Loucy (cell line): ENCODE measurements around the gene TBCC.

Experiments used
- H2AFZ ChIP-seq: fragments of 200-600 bp; sonication (generic); 2 replicates; pipeline ENCODE4 v1.6.0; 2016; ENCODE audit warnings: antibody characterized with exemption, mild to moderate bottlenecking, low read length, moderate library complexity
- H3F3A ChIP-seq: fragments of 200-600 bp; 2 replicates; pipeline ENCODE4 v1.6.0; 2016; ENCODE audit warnings: antibody characterized with exemption, low read depth, mild to moderate bottlenecking
- H3K27me3 ChIP-seq: fragments of 200-600 bp; sonication (generic); 2 replicates; pipeline ENCODE4 v1.6.1; 2014; ENCODE audit warnings: low read length, mild to moderate bottlenecking; ENCODE audit not compliant: insufficient read depth, poor library complexity, severe bottlenecking
- H3K36me3 ChIP-seq: fragments of 200-600 bp; sonication (generic); 2 replicates; pipeline ENCODE4 v1.6.1; 2016; ENCODE audit warnings: low read length; ENCODE audit not compliant: insufficient read depth
- H3K4me1 ChIP-seq: fragments of 200-600 bp; sonication (generic); 2 replicates; pipeline ENCODE4 v1.5.1; 2014; ENCODE audit warnings: low read length, mild to moderate bottlenecking; ENCODE audit not compliant: insufficient read depth, poor library complexity, severe bottlenecking
- H3K4me2 ChIP-seq: fragments of 200-600 bp; sonication (generic); 2 replicates; pipeline ENCODE4 v1.6.0; 2014; ENCODE audit warnings: antibody characterized with exemption, low read length, low read depth, mild to moderate bottlenecking; ENCODE audit not compliant: poor library complexity, severe bottlenecking
- H3K4me3 ChIP-seq: fragments of 200-600 bp; sonication (generic); 2 replicates; pipeline ENCODE4 v1.5.1; 2014; ENCODE audit warnings: low read length, mild to moderate bottlenecking, mixed read lengths; ENCODE audit not compliant: poor library complexity, severe bottlenecking
- H3K79me2 ChIP-seq: fragments of 200-600 bp; sonication (generic); 2 replicates; pipeline ENCODE4 v1.6.1; 2014; ENCODE audit warnings: low read length; ENCODE audit not compliant: insufficient read depth
- H3K9ac ChIP-seq: fragments of 200-600 bp; sonication (generic); 2 replicates; pipeline ENCODE4 v1.6.0; 2014; ENCODE audit warnings: mild to moderate bottlenecking, low read depth, low read length, moderate library complexity; ENCODE audit not compliant: poor library complexity, severe bottlenecking
- H3K9me2 ChIP-seq: fragments of 200-600 bp; sonication (generic); replicated peaks from 2 replicates; pipeline ENCODE4 v1.6.1; 2016; ENCODE audit warnings: low read depth, low read length, mixed read lengths
- H3K9me3 ChIP-seq: fragments of 200-600 bp; sonication (generic); 2 replicates; pipeline ENCODE4 v1.6.1; 2014; ENCODE audit warnings: mild to moderate bottlenecking, antibody characterized with exemption, low read length, low read depth; ENCODE audit not compliant: insufficient read depth
- H4K20me1 ChIP-seq: fragments of 200-600 bp; sonication (generic); 2 replicates; pipeline ENCODE4 v1.6.0; 2014; ENCODE audit warnings: antibody characterized with exemption, low read length, mild to moderate bottlenecking; ENCODE audit not compliant: insufficient read depth, poor library complexity, severe bottlenecking
- EZH2phosphoT487 ChIP-seq: fragments of 200-600 bp; IDR thresholded peaks from 2 replicates; pipeline ENCODE4 v1.6.1; 2018; ENCODE audit warnings: antibody characterized with exemption, mild to moderate bottlenecking, moderate library complexity, borderline replicate concordance
- TF ChIP-seq, protein P1 (sequence below): fragments of 200-600 bp; sonication (generic); conservative IDR thresholded peaks from 2 replicates; pipeline ENCODE4 v1.5.1; 2014; ENCODE audit warnings: mild to moderate bottlenecking, antibody characterized with exemption, low read length

The TBCC gene

DNA sequence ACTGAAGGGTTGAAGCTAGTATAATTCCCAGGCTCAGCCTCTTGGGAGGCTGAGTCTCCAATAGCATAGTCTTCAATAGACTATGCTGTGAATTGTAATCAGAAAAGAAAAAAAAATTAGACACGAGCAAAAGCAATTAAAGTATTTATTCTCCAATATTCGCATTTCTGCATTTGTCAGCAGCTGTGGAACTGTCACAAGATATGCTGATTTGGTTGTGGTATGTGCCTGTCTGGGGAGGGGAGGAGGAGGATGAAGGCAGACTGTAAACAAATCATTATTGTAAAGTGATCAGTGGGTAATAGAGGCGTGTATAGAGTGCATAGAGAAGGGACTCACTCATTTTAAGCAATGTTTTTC, 25.8 kb upstream of the TBCC start:
- Histone ChIP-seq H3K4me1 (peaks cover 34% of the 10 kb centered on the region), H4K20me1 (no peaks in the 10 kb centered on the region), H3K79me2 (peaks cover 11% of the 10 kb centered on the region), H3K9me3 (no peaks in the 10 kb centered on the region), H2AFZ (no peak overlapping the region), H3K4me3 (peak overlapping the region; percentile 73), H3K9ac (peak overlapping the region; percentile 72), H3K4me2 (peak overlapping the region; percentile 96), H3K9me2 (no peaks in the 10 kb centered on the region), H3F3A (peaks cover 3% of the 10 kb centered on the region), H3K27me3 (no peaks in the 10 kb centered on the region), H3K36me3 (no peaks in the 10 kb centered on the region)
- TF ChIP-seq, protein P1, sequence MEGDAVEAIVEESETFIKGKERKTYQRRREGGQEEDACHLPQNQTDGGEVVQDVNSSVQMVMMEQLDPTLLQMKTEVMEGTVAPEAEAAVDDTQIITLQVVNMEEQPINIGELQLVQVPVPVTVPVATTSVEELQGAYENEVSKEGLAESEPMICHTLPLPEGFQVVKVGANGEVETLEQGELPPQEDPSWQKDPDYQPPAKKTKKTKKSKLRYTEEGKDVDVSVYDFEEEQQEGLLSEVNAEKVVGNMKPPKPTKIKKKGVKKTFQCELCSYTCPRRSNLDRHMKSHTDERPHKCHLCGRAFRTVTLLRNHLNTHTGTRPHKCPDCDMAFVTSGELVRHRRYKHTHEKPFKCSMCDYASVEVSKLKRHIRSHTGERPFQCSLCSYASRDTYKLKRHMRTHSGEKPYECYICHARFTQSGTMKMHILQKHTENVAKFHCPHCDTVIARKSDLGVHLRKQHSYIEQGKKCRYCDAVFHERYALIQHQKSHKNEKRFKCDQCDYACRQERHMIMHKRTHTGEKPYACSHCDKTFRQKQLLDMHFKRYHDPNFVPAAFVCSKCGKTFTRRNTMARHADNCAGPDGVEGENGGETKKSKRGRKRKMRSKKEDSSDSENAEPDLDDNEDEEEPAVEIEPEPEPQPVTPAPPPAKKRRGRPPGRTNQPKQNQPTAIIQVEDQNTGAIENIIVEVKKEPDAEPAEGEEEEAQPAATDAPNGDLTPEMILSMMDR = no peak
- no peak for TF ChIP-seq EZH2phosphoT487

DNA sequence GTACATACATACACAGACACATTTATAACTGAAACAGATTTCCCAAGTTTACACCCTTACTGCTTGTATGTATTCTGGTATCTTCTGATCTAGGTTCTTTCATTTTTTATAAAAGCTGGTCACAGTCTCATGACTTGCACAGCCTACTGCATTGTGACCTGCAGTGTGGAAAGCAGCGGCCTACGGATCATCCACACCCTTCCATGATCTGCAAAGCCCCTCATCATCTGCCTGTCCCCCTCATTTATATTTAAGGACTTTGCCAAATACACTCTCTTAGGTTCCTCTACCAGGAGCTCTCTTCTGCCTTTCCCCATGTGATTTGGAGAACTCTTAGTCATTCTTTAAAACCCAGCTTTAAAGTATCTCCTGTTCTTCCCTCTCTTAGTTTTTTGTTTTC, 23.9 kb upstream of the TBCC start:
- H3K27me3 ChIP-seq = no peaks in the 10 kb centered on the region
- H3F3A ChIP-seq = peaks cover 3% of the 10 kb centered on the region
- no peak overlapping the region for H3K4me3 ChIP-seq
- no peaks in the 10 kb centered on the region for H3K36me3 ChIP-seq
- H3K79me2 ChIP-seq = peaks cover 11% of the 10 kb centered on the region
- no peaks in the 10 kb centered on the region for H4K20me1 ChIP-seq
- TF ChIP-seq, protein P1 = no peak
- TF ChIP-seq EZH2phosphoT487 = no peak
- no peak overlapping the region for H3K9ac ChIP-seq
- peaks cover 25% of the 10 kb centered on the region for H3K4me1 ChIP-seq
- no peaks in the 10 kb centered on the region for H3K9me3 ChIP-seq
- no peaks in the 10 kb centered on the region for H3K9me2 ChIP-seq
- no peak overlapping the region for H3K4me2 ChIP-seq
- no peak overlapping the region for H2AFZ ChIP-seq

DNA sequence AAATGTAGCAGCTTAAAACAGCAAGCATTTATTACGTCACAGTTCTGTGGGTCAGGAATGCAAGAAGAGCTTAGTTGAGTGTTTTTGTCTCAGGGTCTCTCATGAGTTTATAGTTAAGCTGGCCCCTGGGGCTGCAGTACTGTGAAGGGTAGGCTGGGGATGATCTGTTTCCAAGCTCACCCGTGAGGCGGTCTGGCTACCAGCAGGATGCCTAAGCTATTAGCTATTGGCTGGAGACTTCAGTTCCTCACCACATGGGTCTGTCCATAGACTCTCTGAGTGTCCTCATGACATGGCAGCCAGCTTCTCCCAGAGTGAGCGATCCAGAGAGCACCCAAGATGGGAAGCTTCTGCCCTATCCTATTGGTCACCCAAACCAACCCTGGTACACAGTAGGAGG, 23.1 kb upstream of the TBCC start:
- Histone ChIP-seq H3F3A (peaks cover 3% of the 10 kb centered on the region), H3K36me3 (no peaks in the 10 kb centered on the region), H4K20me1 (no peaks in the 10 kb centered on the region), H3K4me3 (no peak overlapping the region), H3K9me2 (no peaks in the 10 kb centered on the region), H3K9me3 (no peaks in the 10 kb centered on the region), H2AFZ (no peak overlapping the region), H3K27me3 (no peaks in the 10 kb centered on the region), H3K79me2 (peaks cover 11% of the 10 kb centered on the region), H3K4me2 (no peak overlapping the region), H3K9ac (no peak overlapping the region), H3K4me1 (peaks cover 17% of the 10 kb centered on the region)
- no peak for TF ChIP-seq EZH2phosphoT487
- TF ChIP-seq, protein P1 = no peak
